ENCODE measurements around the gene ABCC6. TPM values are rescaled to one million over a fixed set of nuclear protein-coding genes. Genes with fewer than 3 reads are reported as not detected.
"Not testable (repeated sequence)": the region's sequence is repeated elsewhere in the genome, so short reads cannot be mapped to it uniquely, and the experiment has no call there.

ABCC6 gene
- total and polyA plus RNA-seq, 12 donors, result 0.17 to 3.8 (median 1.0) TPM

- H3K4me1 ChIP-seq, result no peaks in the 10 kb centered on the region
- peaks cover 0 to 96% (median 24%) of the 10 kb centered on the region in 9 donors for H3K36me3 ChIP-seq
- H3K27me3 ChIP-seq, result no peaks in the 10 kb centered on the region
- ATAC-seq (no peak), DNase-seq (no peak)
- H3K27ac ChIP-seq, result no peak overlapping the region
- H3K9me3 ChIP-seq, result no peaks in the 10 kb centered on the region
- intact Hi-C loops (cut with DNase I), result no loop called here
- no peak overlapping the region for H3K4me3 ChIP-seq
- no peak for TF ChIP-seq CTCF (IDR thresholded peaks at IDR 0.05)
- 91 to 93% methylated on average over 6 of the region's 6 CpGs for WGBS, 2 donors
Measured at GRCh38 chr16:16108759-16109158, 114.5 kb downstream of the ABCC6 start.

- 78 to 79% methylated on average over 6 of the region's 6 CpGs for WGBS, 2 donors
- DNase-seq, result no peak
- no peak for TF ChIP-seq CTCF (IDR thresholded peaks at IDR 0.05)
- intact Hi-C loops (cut with DNase I), result no loop called here
- ATAC-seq, result no peak
- Histone ChIP-seq H3K27ac (no peak overlapping the region), H3K27me3 (no peaks in the 10 kb centered on the region), H3K36me3 (peaks cover 0 to 96% (median 25%) of the 10 kb centered on the region in 9 donors), H3K4me1 (no peaks in the 10 kb centered on the region), H3K9me3 (no peaks in the 10 kb centered on the region), H3K4me3 (no peak overlapping the region)
Measured at GRCh38 chr16:16107839-16108238, 115.5 kb downstream of the ABCC6 start.

- 91 to 93% methylated on average over 6 of the region's 6 CpGs for WGBS, 2 donors
- no peaks in the 10 kb centered on the region for H3K4me1 ChIP-seq
Measured at GRCh38 chr16:16106466-16106865, 116.8 kb downstream of the ABCC6 start.

GRCh38 chr16:16105646-16106045 lies 117.6 kb downstream of the ABCC6 start:
- intact Hi-C loops (cut with DNase I), result no loop called here
- Histone ChIP-seq H3K4me3 (no peak overlapping the region), H3K4me1 (peaks cover 0 to 4% (median 0%) of the 10 kb centered on the region in 9 donors), H3K27ac (no peak overlapping the region), H3K27me3 (no peaks in the 10 kb centered on the region), H3K36me3 (peaks cover 0 to 91% (median 16%) of the 10 kb centered on the region in 9 donors), H3K9me3 (no peaks in the 10 kb centered on the region)
- no peak for TF ChIP-seq CTCF (IDR thresholded peaks at IDR 0.05)
- WGBS, 2 donors, result 88 to 96% methylated on average over 14 of the region's 14 CpGs
- ATAC-seq, result no peak
- no peak for DNase-seq

More at GRCh38 chr16:16106466-16106865, 116.8 kb downstream of the ABCC6 start:
- Histone ChIP-seq H3K36me3 (peaks cover 0 to 96% (median 16%) of the 10 kb centered on the region in 9 donors), H3K27ac (no peak overlapping the region), H3K27me3 (no peaks in the 10 kb centered on the region), H3K4me3 (no peak overlapping the region), H3K9me3 (no peaks in the 10 kb centered on the region)
- no peak for DNase-seq
- TF ChIP-seq CTCF (IDR thresholded peaks at IDR 0.05), result no peak
- no peak for ATAC-seq
- intact Hi-C loops (cut with DNase I), result no loop called here

GRCh38 chr16:16104804-16105141 lies 118.5 kb downstream of the ABCC6 start:
- DNase-seq; H3K27ac ChIP-seq; H3K27me3 ChIP-seq; H3K4me1 ChIP-seq; ATAC-seq; H3K4me3 ChIP-seq; intact Hi-C loops (cut with DNase I); H3K9me3 ChIP-seq: not testable (repeated sequence)
- WGBS, 2 donors, result 98% methylated on average over 21 of the region's 21 CpGs
- peaks cover 0 to 89% (median 16%) of the 10 kb centered on the region in 9 donors for H3K36me3 ChIP-seq

GRCh38 chr16:16104132-16104803 lies 119.0 kb downstream of the ABCC6 start:
- intact Hi-C loops (cut with DNase I); H3K27ac ChIP-seq; H3K27me3 ChIP-seq; ATAC-seq; DNase-seq; H3K4me1 ChIP-seq; H3K9me3 ChIP-seq; H3K4me3 ChIP-seq: not testable (repeated sequence)
- peaks cover 0 to 86% (median 16%) of the 10 kb centered on the region in 9 donors for H3K36me3 ChIP-seq
- WGBS, 2 donors, result 93 to 96% methylated on average over 16 of the region's 16 CpGs
